GM12878 (cell line): ENCODE data around the gene ZNF772. TPM values are rescaled to one million over a fixed set of nuclear protein-coding genes. Genes with fewer than 3 reads are reported as not detected.
"Not testable (repeated sequence)": the region's sequence is repeated elsewhere in the genome, so short reads cannot be mapped to it uniquely, and the experiment has no call there.

Source experiments
- ATAC-seq: fragments of 200-7000 bp; cut with Tn5 transposase; 3 replicates; pipeline ENCODE4 v1.9.1; 2020; ENCODE audit warnings: mild to moderate bottlenecking, moderate library complexity
- BruUV-seq: library from RNA; stranded (reverse); fragments of 400-500 nt; replicated peaks from 2 replicates; lab custom pipeline; 2021; lab: Mats Ljungman, UMichigan
- CTCF ChIA-PET: fragments of 300-600 bp; sonication (Branson Sonifier 250); formaldehyde crosslinking; extraction: SDS; loops from one replicate; lab custom pipeline; 2021; ENCODE audit warnings: inconsistent platforms; lab: Yijun Ruan, JAX
- POLR2A ChIA-PET: fragments of 350-600 bp; formaldehyde crosslinking; extraction: SDS; loops from one replicate; lab custom pipeline; 2021; ENCODE audit warnings: inconsistent platforms; lab: Charles Lee
- RAD21 ChIA-PET: fragments of 300-600 bp; sonication (Branson Sonifier 250); formaldehyde crosslinking; loops from one replicate; lab custom pipeline; 2023; ENCODE audit warnings: antibody characterized with exemption; ENCODE audit not compliant: unreplicated experiment; lab: Charles Lee
- SMC1A ChIA-PET: fragments of 300-600 bp; sonication (Branson Sonifier 250); formaldehyde crosslinking; loops from one replicate; lab custom pipeline; 2023; ENCODE audit not compliant: unreplicated experiment, uncharacterized antibody; lab: Charles Lee
- DNase-seq: peaks from one replicate; pipeline ENCODE4 v3.0.0-alpha.2; 2011; ENCODE audit warnings: low read depth, low spot score
- FAIRE-seq: peaks from 3 replicates; lab custom pipeline; 2011; peaks lifted over from hg19 to GRCh38; lab: Jason Lieb, UNC
- H2AFZ ChIP-seq: 2 replicates; pipeline ENCODE4 v1.6.0; 2011; ENCODE audit warnings: low read depth, low read length, control low read depth; ENCODE audit not compliant: control insufficient read depth
- H3K27ac ChIP-seq: 2 replicates; pipeline ENCODE4 v1.5.1; 2011; ENCODE audit warnings: control low read depth; ENCODE audit not compliant: control insufficient read depth, insufficient read depth
- H3K27me3 ChIP-seq, 2 experiments: replicated peaks in 1 of 2; 2 replicates each; pipeline versions ENCODE4 v1.6.0 to v1.6.1; 2011; ENCODE audit warnings: low read length in 1 of 2; ENCODE audit not compliant: control insufficient read depth in 2 of 2, insufficient read depth in 2 of 2
- H3K36me3 ChIP-seq, 2 experiments: 2 replicates each; pipeline ENCODE4 v1.5.1; 2011; ENCODE audit warnings: low read length in 1 of 2; ENCODE audit not compliant: control insufficient read depth in 2 of 2, insufficient read depth in 2 of 2
- H3K4me1 ChIP-seq: 2 replicates; pipeline ENCODE4 v1.6.1; 2011; ENCODE audit warnings: mild to moderate bottlenecking, low read length, moderate library complexity, mixed read lengths; ENCODE audit not compliant: control insufficient read depth, insufficient read depth
- H3K4me2 ChIP-seq: 2 replicates; pipeline ENCODE4 v1.6.0; 2011; ENCODE audit warnings: control low read depth; ENCODE audit not compliant: control insufficient read depth, insufficient read depth
- H3K4me3 ChIP-seq: fragments of 200-600 bp; sonication (generic); 2 replicates; pipeline ENCODE4 v1.5.1; 2016
- H3K79me2 ChIP-seq: 2 replicates; pipeline ENCODE4 v1.6.0; 2011; ENCODE audit warnings: low read length; ENCODE audit not compliant: control insufficient read depth, insufficient read depth
- H3K9ac ChIP-seq: 2 replicates; pipeline ENCODE4 v1.8.0; 2011; ENCODE audit warnings: low read length, control low read depth, mixed read lengths; ENCODE audit not compliant: control insufficient read depth, insufficient read depth
- H3K9me3 ChIP-seq: replicated peaks from 3 replicates; pipeline ENCODE4 v1.5.1; 2011; ENCODE audit warnings: mild to moderate bottlenecking, low read length; ENCODE audit not compliant: control insufficient read depth, insufficient read depth
- H4K20me1 ChIP-seq: 2 replicates; pipeline ENCODE4 v1.6.0; 2011; ENCODE audit not compliant: control insufficient read depth, insufficient read depth
- E4F1 ChIP-seq: fragments of 450-650 bp; IDR thresholded peaks from 2 replicates; pipeline ENCODE4 v1.6.1; 2018; ENCODE audit warnings: borderline replicate concordance, mild to moderate bottlenecking; ENCODE audit not compliant: partially characterized antibody
- FOS ChIP-seq: IDR thresholded peaks from 3 replicates; pipeline ENCODE4 v1.6.1; 2011; ENCODE audit warnings: borderline replicate concordance; ENCODE audit not compliant: insufficient read length; ENCODE audit errors: extremely low read depth
- POLR2A ChIP-seq: IDR thresholded peaks from 2 replicates; pipeline ENCODE4 v1.6.1; 2011; ENCODE audit warnings: low read depth, mild to moderate bottlenecking, low read length
- SPI1 ChIP-seq: IDR thresholded peaks from 2 replicates; pipeline ENCODE4 v1.6.1; 2011; ENCODE audit warnings: low read depth, mild to moderate bottlenecking, low read length, moderate library complexity, borderline replicate concordance; ENCODE audit not compliant: insufficient read depth
- SRF ChIP-seq, 2 experiments: IDR thresholded peaks; 2 replicates each; pipeline ENCODE4 v1.6.1; 2011; ENCODE audit warnings: low read depth in 2 of 2, low read length in 2 of 2, mild to moderate bottlenecking in 1 of 2, moderate library complexity in 1 of 2
- ZBTB33 ChIP-seq: fragments of 450-650 bp; IDR thresholded peaks from 2 replicates; pipeline ENCODE4 v1.6.1; 2017; ENCODE audit warnings: mild to moderate bottlenecking
- WGBS: methylation state at CpG from one replicate; pipeline ENCODE4 v1.1.6; 2016; ENCODE audit warnings: low lambda C conversion rate; ENCODE audit not compliant: insufficient replicate concordance, insufficient coverage; ENCODE audit errors: missing lambda C conversion rate; 5-methylcytosine and 5-hydroxymethylcytosine counted together
- in situ Hi-C: fragments of 300-500 bp; cut with MboI; formaldehyde crosslinking; loops from 9 replicates; pipeline ENCODE4 v1.14.3; 2018; ENCODE audit warnings: mixed read lengths
- intact Hi-C: fragments of 100-400 bp; cut with micrococcal nuclease; formaldehyde crosslinking; loops from one replicate; pipeline ENCODE4 v1.14.2; 2022; ENCODE audit not compliant: unreplicated experiment
- polyA plus RNA-seq, 11 experiments: library from polyadenylated mRNA; depleted of rRNA in 4 of 11; unstranded in 6 of 11; stranded (reverse) in 5 of 11; fragments of >200 nt; fragmentation: Nextera tagmentation in 4 of 11; fragmentation: Illumina TruSeq in 1 of 11; extraction: Ambion mirVana in 4 of 11; extraction: Trizol in 1 of 11; gene quantifications; 1 replicate in 1 of 11; 2 replicates in 10 of 11; pipeline versions ENCODE4 v1.2.1 to v1.2.3, GENCODE V29; 2011 to 2016; ENCODE audit warnings: inconsistent platforms in 2 of 11, missing spikeins in 2 of 11, low read depth in 1 of 11
- total RNA-seq, 4 experiments: library from RNA; depleted of rRNA in 3 of 4; stranded (reverse); fragments of >200 nt in 3 of 4; fragmentation: Illumina TruSeq in 1 of 4; extraction: Trizol in 1 of 4; gene quantifications; 2 replicates each; pipeline versions ENCODE4 v1.2.1 to v1.2.3, GENCODE V29; 2013 to 2021

The ZNF772 gene
- total and polyA plus RNA-seq, 10 of the 15 experiments (the other 5 are each of a cell fraction or from before 2014, with no cell fraction given) = 0.42 to 8.7 (median 3.8) TPM

GRCh38 chr19:57499680-57500395 lies 22.5 kb upstream of the ZNF772 start, which contains the start of gene ZNF773 (continued):
- TF ChIP-seq E4F1 (peak; percentile 61), POLR2A (peak; percentile 95), FOS (peak; percentile 11), SPI1 (peak; percentile 52; the same call in 1 of the 2 replicates)

- CTCF ChIA-PET = not testable (repeated sequence)
- H3K9me3 ChIP-seq = peaks cover 16% of the 10 kb centered on the region
Observed at GRCh38 chr19:57499332-57499679, 21.9 kb upstream of the ZNF772 start.

GRCh38 chr19:57488299-57488644 lies 10.9 kb upstream of the ZNF772 start:
- H3K27me3 ChIP-seq, H3K27ac ChIP-seq, CTCF ChIA-PET, DNase-seq, H3K4me1 ChIP-seq, H3K36me3 ChIP-seq, H2AFZ ChIP-seq, ATAC-seq, in situ Hi-C loops, intact Hi-C loops, RAD21 ChIA-PET, H4K20me1 ChIP-seq, H3K79me2 ChIP-seq: not testable (repeated sequence)
- Histone ChIP-seq H3K4me3 (peak overlapping the region; percentile 41; the same call in 1 of the 2 replicates), H3K9ac (peak overlapping the region; percentile 27; the same call in 1 of the 2 replicates), H3K9me3 (peaks cover 12% of the 10 kb centered on the region), H3K4me2 (peak overlapping the region; percentile 40; the same call in 1 of the 2 replicates)
- WGBS = no CpG with 5 or more reads among the region's 1 CpG
- BruUV-seq = TSS peak; percentile 60
- SMC1A ChIA-PET = interaction anchor here (1.1 kb wide), 1 partner anchor 9 kb away, joined by 3 read pairs; no protein-coding TSS in a partner anchor
- peak; percentile 86 for FAIRE-seq
- POLR2A ChIA-PET = interaction anchor here (0.6 kb wide), 1 partner anchor 57 kb away, joined by 4 read pairs; no protein-coding TSS in a partner anchor

More at GRCh38 chr19:57499332-57499679, 21.9 kb upstream of the ZNF772 start:
- H3K27me3 ChIP-seq, BruUV-seq, H4K20me1 ChIP-seq, H3K4me1 ChIP-seq, H3K36me3 ChIP-seq, FAIRE-seq, H3K4me2 ChIP-seq, H3K9ac ChIP-seq, DNase-seq, H3K27ac ChIP-seq, intact Hi-C loops, H3K79me2 ChIP-seq, in situ Hi-C loops, RAD21 ChIA-PET, H3K4me3 ChIP-seq, ATAC-seq: not testable (repeated sequence)
- TF ChIP-seq ZBTB33 (peak; percentile 16; the same call in 1 of the 2 replicates), SRF (IDR thresholded peaks at IDR 0.05; ENCODE audit: low read depth in 2 of 2, low read length in 2 of 2) (0 out of 4 replicates have a peak, but pooled peaks of 1 of the 2 experiments have one; percentile 1)
- POLR2A ChIA-PET = interaction anchor here (1.0 to 1.5 kb wide), 2 partner anchors 65 to 1000 kb away, joined by 3 to 4 read pairs; no protein-coding TSS in a partner anchor
- peak overlapping the region; percentile 55; the same call in 1 of the 2 replicates for H2AFZ ChIP-seq
- SMC1A ChIA-PET = interaction anchor here (0.9 kb wide), 1 partner anchor 1020 kb away, joined by 3 read pairs; the partner anchor contains the start of gene ZBTB45
